ENCODE data around the gene OR10G4. TPM values are rescaled to one million over a fixed set of nuclear protein-coding genes. Genes with fewer than 3 reads are reported as not detected.

Gene OR10G4
- total RNA-seq, 1 donor from 2014 or later, result not detected

GRCh38 chr11:124043420-124043819 lies 30.6 kb downstream of the OR10G4 start:
- H3K36me3 Mint-ChIP-seq, result no peaks in the 10 kb centered on the region
- H3K27me3 Mint-ChIP-seq (ENCODE audit: low read depth), result peaks cover 3% of the 10 kb centered on the region
- no peaks in the 10 kb centered on the region for H3K9me3 Mint-ChIP-seq
- no peak overlapping the region for H3K27ac Mint-ChIP-seq
- TF ChIP-seq, protein P1, sequence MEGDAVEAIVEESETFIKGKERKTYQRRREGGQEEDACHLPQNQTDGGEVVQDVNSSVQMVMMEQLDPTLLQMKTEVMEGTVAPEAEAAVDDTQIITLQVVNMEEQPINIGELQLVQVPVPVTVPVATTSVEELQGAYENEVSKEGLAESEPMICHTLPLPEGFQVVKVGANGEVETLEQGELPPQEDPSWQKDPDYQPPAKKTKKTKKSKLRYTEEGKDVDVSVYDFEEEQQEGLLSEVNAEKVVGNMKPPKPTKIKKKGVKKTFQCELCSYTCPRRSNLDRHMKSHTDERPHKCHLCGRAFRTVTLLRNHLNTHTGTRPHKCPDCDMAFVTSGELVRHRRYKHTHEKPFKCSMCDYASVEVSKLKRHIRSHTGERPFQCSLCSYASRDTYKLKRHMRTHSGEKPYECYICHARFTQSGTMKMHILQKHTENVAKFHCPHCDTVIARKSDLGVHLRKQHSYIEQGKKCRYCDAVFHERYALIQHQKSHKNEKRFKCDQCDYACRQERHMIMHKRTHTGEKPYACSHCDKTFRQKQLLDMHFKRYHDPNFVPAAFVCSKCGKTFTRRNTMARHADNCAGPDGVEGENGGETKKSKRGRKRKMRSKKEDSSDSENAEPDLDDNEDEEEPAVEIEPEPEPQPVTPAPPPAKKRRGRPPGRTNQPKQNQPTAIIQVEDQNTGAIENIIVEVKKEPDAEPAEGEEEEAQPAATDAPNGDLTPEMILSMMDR (IDR thresholded peaks at IDR 0.05; ENCODE audit: unreplicated experiment), result no peak
- no peak overlapping the region for H3K4me3 Mint-ChIP-seq
- no peaks in the 10 kb centered on the region for H3K4me1 Mint-ChIP-seq
- no peak for DNase-seq (ENCODE audit: low spot score in 2 of 2, unreplicated experiment in 2 of 2)

GRCh38 chr11:124050748-124051147 lies 38.0 kb downstream of the OR10G4 start:
- Mint-ChIP-seq H3K4me3 (no peak overlapping the region), H3K4me1 (no peaks in the 10 kb centered on the region), H3K36me3 (no peaks in the 10 kb centered on the region), H3K9me3 (no peaks in the 10 kb centered on the region), H3K27ac (no peak overlapping the region), H3K27me3 (ENCODE audit: low read depth) (peaks cover 8% of the 10 kb centered on the region)
- TF ChIP-seq, protein P1 (IDR thresholded peaks at IDR 0.05; ENCODE audit: unreplicated experiment), result no peak
- no peak for DNase-seq (ENCODE audit: low spot score in 2 of 2, unreplicated experiment in 2 of 2)

DNA sequence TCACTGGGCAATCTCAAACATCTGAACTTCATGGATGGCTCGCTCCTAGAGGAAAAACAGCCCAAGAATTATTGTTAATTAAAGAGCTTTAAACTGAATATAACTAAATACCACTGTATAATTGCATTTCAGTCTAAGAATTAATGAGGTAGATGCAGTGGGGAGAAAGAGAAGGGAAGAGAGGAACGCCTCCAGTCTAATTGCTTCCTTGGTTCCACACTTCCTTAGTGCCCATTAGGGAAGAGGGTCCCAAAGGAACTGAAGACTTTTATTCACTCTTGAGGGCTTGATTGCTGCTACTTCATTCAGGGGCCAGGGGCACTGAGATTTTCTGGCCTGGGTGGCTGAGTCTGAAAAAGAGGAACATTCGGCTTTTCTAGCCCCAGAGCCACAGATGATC lies 40.2 kb downstream of the OR10G4 start:
- Mint-ChIP-seq H3K4me1 (no peaks in the 10 kb centered on the region), H3K36me3 (no peaks in the 10 kb centered on the region), H3K27ac (no peak overlapping the region), H3K27me3 (ENCODE audit: low read depth) (peaks cover 6% of the 10 kb centered on the region), H3K4me3 (no peak overlapping the region), H3K9me3 (peaks cover 2% of the 10 kb centered on the region)
- DNase-seq (ENCODE audit: low spot score in 2 of 2, unreplicated experiment in 2 of 2), result no peak
- TF ChIP-seq, protein P1 (IDR thresholded peaks at IDR 0.05; ENCODE audit: unreplicated experiment), result no peak

Other genes starting within 250 kb of the OR10G4 start
- gene OR6M1, start 206.6 kb upstream of the OR10G4 start, total RNA-seq, result not detected in 3 replicates
- gene TMEM225, start 127.3 kb upstream of the OR10G4 start, total RNA-seq, result not detected in 3 replicates
- 0.07 to 0.20 TPM (median 0.11 TPM) in 3 replicates for gene OR8D4, start 110.8 kb upstream of the OR10G4 start, total RNA-seq
- not detected in 3 replicates for gene OR4D5, start 73.4 kb upstream of the OR10G4 start, total RNA-seq
- not detected in 3 replicates for gene OR6T1, start 69.2 kb upstream of the OR10G4 start, total RNA-seq
- not detected in 3 replicates for gene OR10S1, start 35.2 kb upstream of the OR10G4 start, total RNA-seq
- gene OR10G6, start 17.8 kb upstream of the OR10G4 start, total RNA-seq, result not detected in 3 replicates
- not detected in 3 replicates for gene OR10G9, start 10.0 kb downstream of the OR10G4 start, total RNA-seq
- gene OR10G8, start 13.8 kb downstream of the OR10G4 start, total RNA-seq, result not detected in 3 replicates
- gene OR10G7, start 28.3 kb downstream of the OR10G4 start, total RNA-seq, result not detected in 3 replicates
- 13.4 to 14.2 TPM (median 14.2 TPM) in 3 replicates for gene VWA5A, start 102.5 kb downstream of the OR10G4 start, total RNA-seq
- not detected in 3 replicates for gene OR10D3, start 170.3 kb downstream of the OR10G4 start, total RNA-seq
- gene OR8G1, start 228.1 kb downstream of the OR10G4 start, total RNA-seq, result not detected in 3 replicates
- gene OR8G5, start 243.4 kb downstream of the OR10G4 start, total RNA-seq, result not detected in 3 replicates

Data from mesothelial cell of epicardium (in vitro differentiated cells).